OCI-LY3 (cell line): ENCODE results near the gene COPS3.

Source experiments
- EZH2phosphoT487 ChIP-seq: fragments of 200-600 bp; shearing (Covaris generic); IDR thresholded peaks from 2 replicates; pipeline ENCODE4 v1.6.1; 2018; ENCODE audit warnings: antibody characterized with exemption, mixed run types, low read depth
- TF ChIP-seq, protein P1 (sequence below): fragments of 200-600, 300-600 bp; sonication (generic); IDR thresholded peaks from 2 replicates; pipeline ENCODE4 v1.5.1; 2014; ENCODE audit warnings: antibody characterized with exemption, low read length, low read depth

- TF ChIP-seq, protein P1, sequence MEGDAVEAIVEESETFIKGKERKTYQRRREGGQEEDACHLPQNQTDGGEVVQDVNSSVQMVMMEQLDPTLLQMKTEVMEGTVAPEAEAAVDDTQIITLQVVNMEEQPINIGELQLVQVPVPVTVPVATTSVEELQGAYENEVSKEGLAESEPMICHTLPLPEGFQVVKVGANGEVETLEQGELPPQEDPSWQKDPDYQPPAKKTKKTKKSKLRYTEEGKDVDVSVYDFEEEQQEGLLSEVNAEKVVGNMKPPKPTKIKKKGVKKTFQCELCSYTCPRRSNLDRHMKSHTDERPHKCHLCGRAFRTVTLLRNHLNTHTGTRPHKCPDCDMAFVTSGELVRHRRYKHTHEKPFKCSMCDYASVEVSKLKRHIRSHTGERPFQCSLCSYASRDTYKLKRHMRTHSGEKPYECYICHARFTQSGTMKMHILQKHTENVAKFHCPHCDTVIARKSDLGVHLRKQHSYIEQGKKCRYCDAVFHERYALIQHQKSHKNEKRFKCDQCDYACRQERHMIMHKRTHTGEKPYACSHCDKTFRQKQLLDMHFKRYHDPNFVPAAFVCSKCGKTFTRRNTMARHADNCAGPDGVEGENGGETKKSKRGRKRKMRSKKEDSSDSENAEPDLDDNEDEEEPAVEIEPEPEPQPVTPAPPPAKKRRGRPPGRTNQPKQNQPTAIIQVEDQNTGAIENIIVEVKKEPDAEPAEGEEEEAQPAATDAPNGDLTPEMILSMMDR, result no peak
- no peak for TF ChIP-seq EZH2phosphoT487
Observed at GRCh38 chr17:17303010-17303846, 22.2 kb upstream of the COPS3 start, which contains the start of gene NT5M.
